Suprapubic skin (tissue), 4 donors: Measurements from ENCODE around the gene TNFRSF9.

Source experiments
- CTCF ChIP-seq, 2 donors: fragments of 200-600 bp in 1 of 2; fragments of 450-650 bp in 1 of 2; sonication (generic) in 1 of 2; IDR thresholded peaks; one replicate each; pipeline ENCODE4 v1.5.1; 2016 to 2019; ENCODE audit warnings: antibody characterized with exemption in 2 of 2, mild to moderate bottlenecking in 1 of 2, moderate library complexity in 1 of 2
- EP300 ChIP-seq: sonication (generic); formaldehyde crosslinking; IDR thresholded peaks from one replicate; pipeline ENCODE4 v1.6.1; 2017; ENCODE audit warnings: antibody characterized with exemption
- POLR2A ChIP-seq, 2 donors: fragments of 450-650 bp; IDR thresholded peaks; one replicate each; pipeline ENCODE4 v1.6.1; 2017; ENCODE audit warnings: antibody characterized with exemption in 2 of 2, mild to moderate bottlenecking in 2 of 2, moderate library complexity in 2 of 2
- POLR2AphosphoS5 ChIP-seq, 3 donors: sonication (generic); formaldehyde crosslinking; IDR thresholded peaks; one replicate each; pipeline ENCODE4 v1.6.1; 2017; ENCODE audit warnings: antibody characterized with exemption in 3 of 3

DNA sequence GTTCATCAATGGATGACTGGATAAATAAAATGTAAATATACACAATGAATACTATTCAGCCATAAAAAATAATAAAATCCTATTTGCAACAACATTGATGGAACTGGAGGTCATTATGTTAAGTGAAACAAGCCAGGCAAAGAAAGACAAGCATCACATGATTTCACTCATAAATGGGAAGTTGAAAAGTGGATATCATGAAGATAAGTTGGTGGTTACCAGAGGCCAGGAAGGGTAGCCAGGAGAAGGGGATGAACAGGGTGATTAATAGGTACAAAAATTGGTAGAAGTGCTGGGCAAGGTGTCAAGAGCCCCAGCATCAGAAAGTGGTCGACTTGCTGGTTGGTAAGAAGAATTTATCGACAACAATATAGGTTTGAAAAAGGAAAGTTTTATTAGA, 19.5 kb upstream of the TNFRSF9 start:
- no peak for TF ChIP-seq POLR2A (IDR thresholded peaks at IDR 0.05)
- no peak for TF ChIP-seq POLR2AphosphoS5 (IDR thresholded peaks at IDR 0.05)
- no peak for TF ChIP-seq CTCF (IDR thresholded peaks at IDR 0.05)
- no peak for TF ChIP-seq EP300
